Measurements from ENCODE around the gene UMPS. TPM values are rescaled to one million over a fixed set of nuclear protein-coding genes. Genes with fewer than 3 reads are reported as not detected.
A peak's percentile ranks its signal among the peaks of the same experiment; 100 is the strongest.
"Not testable (repeated sequence)": the region's sequence is repeated elsewhere in the genome, so short reads cannot be mapped to it uniquely, and the experiment has no call there.

Gene UMPS
- total RNA-seq, 4 donors from 2014 or later: 15.6 to 28.4 (median 23.0) TPM

- TF ChIP-seq CTCF (IDR thresholded peaks at IDR 0.05): no peak
- no peak for TF ChIP-seq POLR2A (IDR thresholded peaks at IDR 0.05)
- no peaks in the 10 kb centered on the region for H3K27me3 ChIP-seq
- H3K36me3 ChIP-seq: peaks cover 0 to 7% (median 0%) of the 10 kb centered on the region in 3 donors
- H3K9me3 ChIP-seq: no peaks in the 10 kb centered on the region
- no peak overlapping the region for H3K4me3 ChIP-seq
- no peak overlapping the region for H3K27ac ChIP-seq
- no peaks in the 10 kb centered on the region for H3K4me1 ChIP-seq
- no peak for DNase-seq
Observed at GRCh38 chr3:124752051-124752450, 21.8 kb downstream of the UMPS start.

GRCh38 chr3:124757926-124758325 lies 27.7 kb downstream of the UMPS start:
- not testable (repeated sequence) for H3K9me3 ChIP-seq, DNase-seq, H3K4me1 ChIP-seq, H3K27ac ChIP-seq, H3K27me3 ChIP-seq, H3K4me3 ChIP-seq, H3K36me3 ChIP-seq

- DNase-seq: no peak
- no peak overlapping the region for H3K27ac ChIP-seq
- H3K4me1 ChIP-seq: no peaks in the 10 kb centered on the region
- no peaks in the 10 kb centered on the region for H3K27me3 ChIP-seq
- peaks cover 0 to 12% (median 0%) of the 10 kb centered on the region in 3 donors for H3K36me3 ChIP-seq
- H3K4me3 ChIP-seq: no peak overlapping the region
- TF ChIP-seq POLR2A (IDR thresholded peaks at IDR 0.05) (no peak), CTCF (IDR thresholded peaks at IDR 0.05) (no peak)
- no peaks in the 10 kb centered on the region for H3K9me3 ChIP-seq
Observed at GRCh38 chr3:124758851-124759635, 28.8 kb downstream of the UMPS start.

DNA sequence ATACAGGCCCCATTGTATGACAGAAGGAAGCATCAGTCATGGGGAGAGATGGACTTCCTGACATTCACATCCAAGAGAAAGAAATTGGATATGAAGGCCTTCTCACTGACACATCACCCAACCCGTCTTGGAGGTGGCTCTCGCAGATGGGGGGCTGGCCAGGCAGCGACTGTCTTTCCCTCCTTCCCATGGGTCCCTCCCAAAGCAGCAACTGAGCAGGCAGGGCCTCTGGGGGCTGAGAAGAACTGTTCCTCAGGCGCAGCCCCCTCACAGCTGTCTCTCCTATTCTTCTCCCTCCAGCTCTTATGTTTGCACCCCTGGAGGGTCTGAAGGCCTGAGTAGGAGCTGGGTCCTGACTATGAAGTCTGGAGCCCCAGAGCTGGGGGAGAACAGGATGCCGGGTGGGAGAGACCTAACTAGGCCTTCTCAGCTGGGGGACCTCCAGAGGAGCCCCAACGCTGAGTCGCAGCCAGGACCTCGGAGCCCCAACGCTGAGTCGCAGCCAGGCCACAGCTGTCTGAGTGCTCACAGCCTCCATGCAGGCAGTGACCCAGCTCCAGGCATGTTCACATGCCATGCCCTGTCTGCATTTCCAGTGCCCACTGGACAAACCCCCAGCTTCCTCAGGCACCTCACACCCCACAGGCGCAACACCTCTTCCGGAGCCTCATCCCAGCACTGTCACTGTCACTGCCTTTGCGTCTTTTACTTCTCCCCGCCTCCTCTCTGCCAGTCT lies 29.6 kb downstream of the UMPS start:
- TF ChIP-seq CTCF (IDR thresholded peaks at IDR 0.05) (no peak), POLR2A (IDR thresholded peaks at IDR 0.05) (no peak)

DNA sequence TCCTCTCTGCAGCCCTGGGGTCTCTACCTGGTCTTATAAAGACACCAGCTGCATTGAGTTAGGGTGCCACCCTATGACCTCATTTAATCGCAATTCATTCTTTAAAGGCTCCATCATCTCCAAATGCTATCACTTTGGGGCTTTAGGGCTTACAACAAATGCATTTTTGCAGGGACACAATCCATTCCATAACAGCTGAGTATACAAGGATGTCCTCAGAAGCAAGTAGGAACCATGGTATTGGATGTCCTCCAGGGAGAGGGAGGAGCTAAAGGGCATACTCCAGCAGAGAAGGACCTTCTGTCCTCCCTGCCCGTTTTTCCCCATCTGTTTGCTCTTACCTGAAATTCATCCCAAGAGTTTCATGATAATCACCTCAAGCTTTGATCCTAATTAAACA lies 30.3 kb downstream of the UMPS start:
- peaks cover 0 to 22% (median 0%) of the 10 kb centered on the region in 3 donors for H3K36me3 ChIP-seq
- no peaks in the 10 kb centered on the region for H3K4me1 ChIP-seq
- no peak for DNase-seq
- no peak overlapping the region for H3K4me3 ChIP-seq
- H3K9me3 ChIP-seq: no peaks in the 10 kb centered on the region
- no peak overlapping the region for H3K27ac ChIP-seq
- no peak for TF ChIP-seq POLR2A (IDR thresholded peaks at IDR 0.05)
- TF ChIP-seq CTCF (IDR thresholded peaks at IDR 0.05): no peak
- H3K27me3 ChIP-seq: no peaks in the 10 kb centered on the region

More for the DNA sequence above, 29.6 kb downstream of the UMPS start:
- Histone ChIP-seq H3K9me3 (no peaks in the 10 kb centered on the region), H3K27ac (no peak overlapping the region), H3K36me3 (peaks cover 0 to 18% (median 0%) of the 10 kb centered on the region in 3 donors), H3K27me3 (no peaks in the 10 kb centered on the region), H3K4me1 (no peaks in the 10 kb centered on the region), H3K4me3 (no peak overlapping the region)
- DNase-seq: peak in 1 of 3 donors; percentile 35

- Histone ChIP-seq H3K9me3 (no peaks in the 10 kb centered on the region), H3K4me3 (no peak overlapping the region), H3K27ac (no peak overlapping the region), H3K36me3 (peaks cover 0 to 29% (median 0%) of the 10 kb centered on the region in 3 donors), H3K27me3 (no peaks in the 10 kb centered on the region), H3K4me1 (no peaks in the 10 kb centered on the region)
- no peak for TF ChIP-seq POLR2A (IDR thresholded peaks at IDR 0.05)
- peak; percentile 83 to 96 (median 93) for TF ChIP-seq CTCF (IDR thresholded peaks at IDR 0.05)
- DNase-seq: peak; percentile 75 to 94 (median 87)
Observed at GRCh38 chr3:124761250-124761796, 31.1 kb downstream of the UMPS start.

Data from Peyer's patch (tissue), 4 donors.